Suprapubic skin (tissue), 4 donors: ENCODE measurements around the gene CHST11.

Source experiments
- CTCF ChIP-seq, 2 donors: fragments of 200-600 bp in 1 of 2; fragments of 450-650 bp in 1 of 2; sonication (generic) in 1 of 2; IDR thresholded peaks; one replicate each; pipeline ENCODE4 v1.5.1; 2016 to 2019; ENCODE audit warnings: antibody characterized with exemption in 2 of 2, mild to moderate bottlenecking in 1 of 2, moderate library complexity in 1 of 2
- EP300 ChIP-seq: sonication (generic); formaldehyde crosslinking; IDR thresholded peaks from one replicate; pipeline ENCODE4 v1.6.1; 2017; ENCODE audit warnings: antibody characterized with exemption
- POLR2A ChIP-seq, 2 donors: fragments of 450-650 bp; IDR thresholded peaks; one replicate each; pipeline ENCODE4 v1.6.1; 2017; ENCODE audit warnings: antibody characterized with exemption in 2 of 2, mild to moderate bottlenecking in 2 of 2, moderate library complexity in 2 of 2
- POLR2AphosphoS5 ChIP-seq, 3 donors: sonication (generic); formaldehyde crosslinking; IDR thresholded peaks; one replicate each; pipeline ENCODE4 v1.6.1; 2017; ENCODE audit warnings: antibody characterized with exemption in 3 of 3

- TF ChIP-seq POLR2AphosphoS5 (IDR thresholded peaks at IDR 0.05): no peak
- no peak for TF ChIP-seq CTCF (IDR thresholded peaks at IDR 0.05)
- TF ChIP-seq POLR2A (IDR thresholded peaks at IDR 0.05): no peak
- no peak for TF ChIP-seq EP300
Observed at GRCh38 chr12:104750061-104750460, 293.3 kb downstream of the CHST11 start.
